ENCODE data around the gene PRTFDC1.

DNA sequence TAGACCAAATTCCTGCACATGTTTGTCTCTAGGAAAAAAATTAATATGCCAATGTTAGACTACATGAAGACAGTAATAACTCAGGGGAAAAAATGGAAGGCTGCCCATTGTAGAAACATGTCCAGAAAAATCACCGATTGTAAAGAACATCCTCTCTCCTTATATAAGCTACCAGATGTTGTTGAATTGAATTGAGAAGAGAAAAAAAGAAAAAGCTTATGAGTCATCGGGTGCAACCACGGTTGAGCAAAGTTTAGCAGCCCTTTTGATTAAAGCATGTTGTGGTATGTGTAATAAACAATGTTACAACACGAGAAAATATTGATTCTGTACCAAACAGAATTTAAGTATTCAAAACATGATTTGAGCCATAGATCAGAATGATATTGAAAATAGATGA is 126.4 kb downstream of the PRTFDC1 start:
- no peak for TF ChIP-seq CTCF (IDR thresholded peaks at IDR 0.05 in 8 of 11, conservative IDR thresholded peaks at IDR 0.05 in 3 of 11)
- TF ChIP-seq POLR2A (IDR thresholded peaks at IDR 0.05), result no peak
